ENCODE results near the gene BBS5.

Gene BBS5

GRCh38 chr2:169464466-169464865, 14.8 kb upstream of the BBS5 start:
- no peak for TF ChIP-seq CTCF (IDR thresholded peaks at IDR 0.05; ENCODE audit: low read depth, low read length, missing control alignments)
- no peak overlapping the region for H3K27ac ChIP-seq
- DNase-seq: no peak
- no peaks in the 10 kb centered on the region for H3K27me3 ChIP-seq (replicated peaks)
- H3K36me3 ChIP-seq (replicated peaks): no peaks in the 10 kb centered on the region
- H3K4me3 ChIP-seq (ENCODE audit: low read depth, low read length): no peak overlapping the region
- in situ Hi-C loops (cut with HindIII; ENCODE audit: low pct_ligation_motif_present, low sequenced_read_pairs): no loop called here

DNA sequence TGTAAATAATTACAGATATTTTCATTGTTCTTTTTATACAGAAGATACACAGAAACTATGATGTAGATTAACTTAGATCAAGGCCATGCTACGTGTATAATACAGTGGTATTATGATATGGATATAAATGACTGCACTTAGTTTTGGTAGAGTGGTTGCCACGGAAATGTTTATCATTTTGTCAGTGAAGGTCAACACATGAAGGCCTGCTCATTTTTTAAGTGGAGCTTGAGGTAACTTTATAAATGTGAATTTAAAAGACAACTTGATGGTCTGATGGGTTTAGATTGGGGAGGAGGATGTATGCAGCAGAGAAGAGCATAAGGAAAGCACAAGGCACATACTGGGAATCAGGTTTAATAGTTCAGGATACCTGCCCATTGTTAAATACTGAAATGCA, 14.4 kb upstream of the BBS5 start:
- no peak for TF ChIP-seq CTCF (IDR thresholded peaks at IDR 0.05; ENCODE audit: low read depth, low read length, missing control alignments)
- no peak for DNase-seq

DNA sequence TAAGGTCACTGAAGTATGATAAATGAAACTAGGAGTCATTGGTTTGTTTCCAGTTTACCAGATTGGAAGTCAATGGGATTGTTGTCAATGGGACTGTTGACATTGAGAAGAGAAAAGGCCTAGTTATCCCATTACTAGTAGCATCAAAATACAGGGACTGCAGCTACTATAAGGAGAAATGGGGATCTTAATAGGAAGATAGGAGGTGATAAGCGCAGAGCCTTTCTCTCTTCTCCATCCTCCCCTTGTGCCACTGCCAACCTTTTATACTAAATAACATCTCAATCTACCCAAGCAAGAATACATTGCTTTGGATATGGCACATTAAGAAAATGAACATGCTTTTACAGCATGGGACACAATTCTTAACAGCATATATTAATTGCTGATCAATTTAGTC, 10.5 kb upstream of the BBS5 start:
- H3K27ac ChIP-seq: no peak overlapping the region
- H3K36me3 ChIP-seq (replicated peaks): no peaks in the 10 kb centered on the region
- no peaks in the 10 kb centered on the region for H3K27me3 ChIP-seq (replicated peaks)
- H3K4me3 ChIP-seq (ENCODE audit: low read depth, low read length): no peak overlapping the region
- no peak for TF ChIP-seq CTCF (IDR thresholded peaks at IDR 0.05; ENCODE audit: low read depth, low read length, missing control alignments)
- in situ Hi-C loops (cut with HindIII; ENCODE audit: low pct_ligation_motif_present, low sequenced_read_pairs): no loop called here
- no peak for DNase-seq

More for the DNA sequence above, 14.4 kb upstream of the BBS5 start:
- Histone ChIP-seq H3K27ac (no peak overlapping the region), H3K27me3 (replicated peaks) (no peaks in the 10 kb centered on the region), H3K4me3 (ENCODE audit: low read depth, low read length) (no peak overlapping the region), H3K36me3 (replicated peaks) (no peaks in the 10 kb centered on the region)
- in situ Hi-C loops (cut with HindIII; ENCODE audit: low pct_ligation_motif_present, low sequenced_read_pairs): no loop called here

GRCh38 chr2:169469952-169470572, 9.2 kb upstream of the BBS5 start:
- no peak for DNase-seq
- no peak overlapping the region for H3K4me3 ChIP-seq (ENCODE audit: low read depth, low read length)
- in situ Hi-C loops (cut with HindIII; ENCODE audit: low pct_ligation_motif_present, low sequenced_read_pairs): no loop called here
- no peak for TF ChIP-seq CTCF (IDR thresholded peaks at IDR 0.05; ENCODE audit: low read depth, low read length, missing control alignments)
- H3K36me3 ChIP-seq (replicated peaks): no peaks in the 10 kb centered on the region
- no peak overlapping the region for H3K27ac ChIP-seq
- H3K27me3 ChIP-seq (replicated peaks): no peaks in the 10 kb centered on the region

- no peak for DNase-seq
- Histone ChIP-seq H3K4me3 (ENCODE audit: low read depth, low read length) (no peak overlapping the region), H3K27ac (no peak overlapping the region), H3K36me3 (replicated peaks) (no peaks in the 10 kb centered on the region), H3K27me3 (replicated peaks) (no peaks in the 10 kb centered on the region)
- TF ChIP-seq CTCF (IDR thresholded peaks at IDR 0.05; ENCODE audit: low read depth, low read length, missing control alignments): no peak
- in situ Hi-C loops (cut with HindIII; ENCODE audit: low pct_ligation_motif_present, low sequenced_read_pairs): no loop called here
These were observed 7.0 kb upstream of the BBS5 start for GRCh38 chr2:169472249-169472648.

DNA sequence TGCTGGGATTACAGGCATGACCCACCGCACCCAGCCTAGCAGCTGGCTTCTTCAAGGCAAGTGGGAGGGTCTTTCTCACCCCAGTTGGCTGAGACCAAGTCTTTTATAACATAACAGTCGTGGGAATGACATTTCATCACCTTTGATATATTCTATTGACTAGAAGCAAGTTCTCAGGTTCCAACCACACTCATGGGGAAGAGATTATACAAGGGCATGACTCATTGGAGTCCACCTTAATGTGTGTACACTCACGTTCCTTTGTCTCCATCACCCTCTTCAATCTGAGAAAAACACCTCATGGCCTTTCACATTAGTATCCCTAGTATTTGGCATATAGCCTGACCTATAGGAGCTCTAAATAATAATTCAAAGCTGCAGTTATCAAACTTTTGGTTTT, 2.8 kb upstream of the BBS5 start:
- TF ChIP-seq CTCF (IDR thresholded peaks at IDR 0.05; ENCODE audit: low read depth, low read length, missing control alignments): no peak
- in situ Hi-C loops (cut with HindIII; ENCODE audit: low pct_ligation_motif_present, low sequenced_read_pairs): no loop called here
- no peak overlapping the region for H3K27ac ChIP-seq
- no peak overlapping the region for H3K4me3 ChIP-seq (ENCODE audit: low read depth, low read length)
- no peaks in the 10 kb centered on the region for H3K27me3 ChIP-seq (replicated peaks)
- H3K36me3 ChIP-seq (replicated peaks): no peaks in the 10 kb centered on the region
- no peak for DNase-seq
